Cortex of kidney (tissue), 1 donor: ENCODE measurements around the gene ENTPD5.

Experiments used
- DNase-seq: peaks from one replicate; lab custom pipeline; 2025; lab: John Stamatoyannopoulos, UW

ENTPD5 gene, protein sequence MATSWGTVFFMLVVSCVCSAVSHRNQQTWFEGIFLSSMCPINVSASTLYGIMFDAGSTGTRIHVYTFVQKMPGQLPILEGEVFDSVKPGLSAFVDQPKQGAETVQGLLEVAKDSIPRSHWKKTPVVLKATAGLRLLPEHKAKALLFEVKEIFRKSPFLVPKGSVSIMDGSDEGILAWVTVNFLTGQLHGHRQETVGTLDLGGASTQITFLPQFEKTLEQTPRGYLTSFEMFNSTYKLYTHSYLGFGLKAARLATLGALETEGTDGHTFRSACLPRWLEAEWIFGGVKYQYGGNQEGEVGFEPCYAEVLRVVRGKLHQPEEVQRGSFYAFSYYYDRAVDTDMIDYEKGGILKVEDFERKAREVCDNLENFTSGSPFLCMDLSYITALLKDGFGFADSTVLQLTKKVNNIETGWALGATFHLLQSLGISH

GRCh38 chr14:74018586-74019407 is at the start of gene ENTPD5, which contains the start of gene BBOF1:
Gene ENTPD5, minus strand, starts transcription at chr14:74019288. Its CDS starts 31,186 bp downstream, at chr14:73988102.
Gene BBOF1, plus strand, starts transcription at chr14:74019349. Its CDS starts 130 bp downstream, at chr14:74019479.
- peak; percentile 17 for DNase-seq

DNA sequence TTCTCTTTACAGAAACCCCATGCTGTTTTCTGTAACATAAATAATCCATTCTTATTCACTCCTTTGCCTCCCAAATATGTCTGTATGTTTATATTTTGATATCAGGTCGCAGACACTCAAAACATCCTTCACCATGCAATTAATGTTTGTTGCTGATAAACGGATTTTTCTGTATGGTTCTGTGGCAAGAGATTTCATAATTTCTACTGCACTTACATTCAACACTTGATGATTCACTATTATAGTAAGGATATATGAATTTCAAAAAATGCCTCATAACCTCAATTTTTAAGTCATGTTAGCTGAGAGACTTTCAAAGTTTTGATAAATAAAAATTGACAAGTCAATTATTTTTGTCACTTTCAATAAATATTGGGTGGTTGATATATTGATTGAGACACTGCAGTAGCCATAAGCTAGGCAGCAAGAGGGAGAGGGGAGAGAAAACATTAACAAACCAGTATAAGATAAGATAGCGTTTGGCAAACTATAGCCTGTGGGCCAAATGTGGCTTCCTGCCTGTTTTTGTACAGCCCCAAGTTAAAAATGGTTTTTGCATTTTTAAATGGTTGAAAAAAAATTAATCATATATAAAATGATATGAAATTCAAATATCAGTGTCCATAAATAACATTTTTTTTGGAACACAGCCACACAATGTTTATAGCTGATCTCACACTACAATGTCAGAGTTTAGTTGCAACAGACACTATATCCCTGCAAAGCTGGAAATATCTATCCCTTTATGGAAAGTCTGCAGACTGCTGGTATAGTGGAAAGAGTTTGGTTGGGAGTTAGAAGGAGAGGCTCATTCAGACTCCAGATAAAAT is 46.9 kb upstream of the ENTPD5 start:
- no peak for DNase-seq

- DNase-seq: no peak
These were observed 45.8 kb upstream of the ENTPD5 start for GRCh38 chr14:74064883-74065282.

- DNase-seq: no peak
These were observed 45.3 kb upstream of the ENTPD5 start for GRCh38 chr14:74064426-74064825.

- DNase-seq: no peak
These were observed 43.7 kb upstream of the ENTPD5 start for GRCh38 chr14:74062809-74063150.

- no peak for DNase-seq
These were observed 30.9 kb upstream of the ENTPD5 start for GRCh38 chr14:74049876-74050495.

- no peak for DNase-seq
These were observed 29.2 kb upstream of the ENTPD5 start for GRCh38 chr14:74048281-74048680.

- no peak for DNase-seq
These were observed 26.4 kb upstream of the ENTPD5 start for GRCh38 chr14:74045522-74045921.

DNA sequence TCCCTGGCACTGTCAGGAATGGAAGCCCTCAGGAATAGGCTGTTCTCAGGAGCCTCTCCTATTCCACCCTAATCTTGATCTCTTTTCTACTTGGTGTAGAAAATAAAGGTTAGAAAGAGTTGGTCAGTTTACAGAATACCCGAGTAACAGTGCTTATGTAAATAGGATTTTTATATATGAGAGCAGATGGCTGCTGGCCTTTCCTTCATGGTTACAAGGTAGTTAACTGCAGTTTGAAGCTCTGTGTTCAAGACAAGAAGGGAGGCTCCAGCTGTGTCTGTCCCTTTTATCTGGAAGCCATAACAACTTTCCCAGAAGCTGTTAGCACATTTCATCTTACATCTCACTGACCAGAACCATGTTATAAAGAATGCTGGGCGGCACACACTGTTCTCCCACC is 23.2 kb upstream of the ENTPD5 start:
- DNase-seq: no peak

- no peak for DNase-seq
These were observed 19.2 kb upstream of the ENTPD5 start for GRCh38 chr14:74038020-74038859.

GRCh38 chr14:74035556-74035955 is 16.5 kb upstream of the ENTPD5 start:
- no peak for DNase-seq

- no peak for DNase-seq
These were observed 15.5 kb upstream of the ENTPD5 start for GRCh38 chr14:74034572-74034971.

- no peak for DNase-seq
These were observed 10.0 kb upstream of the ENTPD5 start for GRCh38 chr14:74029136-74029535.

DNA sequence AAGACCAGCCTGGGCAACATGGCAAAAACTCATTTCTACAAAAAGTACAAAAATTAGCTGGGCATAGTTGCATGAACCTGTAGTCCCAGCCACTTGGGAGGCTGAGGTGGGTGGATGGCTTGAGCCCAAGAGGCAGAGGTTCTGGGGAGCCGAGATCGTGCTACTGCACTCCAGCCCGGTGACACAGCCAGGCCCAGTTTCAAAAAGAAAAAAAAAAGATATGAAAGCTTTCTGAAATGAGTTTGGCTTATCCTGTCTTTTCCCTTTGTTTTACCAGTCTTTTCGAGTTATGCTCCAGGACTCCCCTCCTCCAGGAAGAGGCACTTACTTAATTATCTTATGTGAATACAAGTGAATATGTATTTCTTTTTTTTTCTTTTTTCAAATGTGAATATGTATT is 3.3 kb upstream of the ENTPD5 start:
- no peak for DNase-seq

DNA sequence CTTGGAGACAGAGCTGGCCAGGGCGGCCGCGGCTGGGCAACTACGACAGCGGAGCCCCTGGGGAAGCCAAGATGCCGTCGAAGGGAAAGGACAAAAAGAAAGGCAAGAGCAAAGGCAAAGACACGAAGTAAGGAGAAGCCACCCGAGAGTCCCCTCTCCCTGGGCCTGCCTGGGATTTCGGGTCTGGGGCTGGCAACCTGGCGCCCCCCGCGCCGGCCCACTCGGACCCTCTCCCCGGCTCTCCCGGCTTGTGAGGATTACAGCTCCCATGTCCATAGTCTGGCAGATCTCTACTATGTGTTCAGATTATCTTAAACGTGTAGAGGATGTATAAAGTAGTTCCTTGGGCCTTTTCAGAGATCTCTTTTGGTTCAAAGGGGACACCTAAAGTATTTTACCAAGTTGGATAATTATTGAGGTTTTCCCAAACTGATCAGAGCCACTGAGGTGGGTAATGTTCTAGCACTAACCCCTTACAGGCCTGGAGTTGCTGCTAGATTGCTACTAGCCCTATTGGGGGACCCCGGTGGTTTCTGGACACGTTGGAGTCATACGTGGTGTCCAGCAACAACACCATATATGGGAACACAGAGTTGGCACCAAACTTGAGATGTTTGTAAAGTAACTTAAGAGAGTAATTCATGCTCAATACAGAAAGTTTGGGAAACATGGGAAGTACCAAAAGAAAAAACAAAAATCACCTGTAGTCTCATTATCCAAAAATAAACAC is 485 bp upstream of the ENTPD5 start:
- no peak for DNase-seq

DNA sequence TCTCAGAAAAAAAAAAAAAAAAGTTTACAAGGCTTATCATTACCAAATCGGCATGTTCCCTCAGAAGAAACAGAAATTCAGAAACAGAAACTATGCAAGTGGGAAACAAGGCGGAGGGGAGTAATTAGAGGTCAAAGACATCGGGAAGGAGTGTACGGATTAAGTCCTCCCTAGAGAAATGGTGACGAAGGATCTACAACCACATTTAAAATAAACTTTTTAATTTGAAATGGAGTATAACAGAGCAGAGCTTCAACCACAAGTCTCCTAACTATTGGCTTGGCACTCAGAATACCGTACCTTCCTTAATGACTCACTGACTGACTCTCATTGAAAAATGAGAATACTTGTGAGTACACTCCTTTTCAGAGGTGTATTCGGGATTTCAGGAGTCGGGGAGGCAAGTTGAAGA is 908 bp downstream of the ENTPD5 start:
- DNase-seq: no peak

DNA sequence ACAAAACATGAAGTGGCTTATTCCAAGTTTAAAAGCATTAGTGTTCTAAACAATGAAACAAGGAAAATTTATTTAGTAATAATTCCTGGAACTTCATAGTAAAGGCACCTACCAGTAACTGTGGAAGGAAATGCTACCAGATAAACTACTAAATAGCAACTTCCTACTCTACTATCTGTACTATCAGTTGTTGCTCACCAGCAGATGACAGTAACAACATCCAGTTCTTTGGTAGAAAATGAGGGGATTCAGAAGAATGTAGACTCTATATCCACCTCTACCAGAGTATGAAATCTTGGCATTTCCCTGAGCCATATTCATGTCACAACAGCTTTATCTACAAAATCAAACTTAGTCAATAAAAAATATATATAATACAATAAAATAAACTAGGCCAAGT is 3.1 kb downstream of the ENTPD5 start:
- DNase-seq: no peak

GRCh38 chr14:74015176-74015575 is 3.9 kb downstream of the ENTPD5 start:
- no peak for DNase-seq

DNA sequence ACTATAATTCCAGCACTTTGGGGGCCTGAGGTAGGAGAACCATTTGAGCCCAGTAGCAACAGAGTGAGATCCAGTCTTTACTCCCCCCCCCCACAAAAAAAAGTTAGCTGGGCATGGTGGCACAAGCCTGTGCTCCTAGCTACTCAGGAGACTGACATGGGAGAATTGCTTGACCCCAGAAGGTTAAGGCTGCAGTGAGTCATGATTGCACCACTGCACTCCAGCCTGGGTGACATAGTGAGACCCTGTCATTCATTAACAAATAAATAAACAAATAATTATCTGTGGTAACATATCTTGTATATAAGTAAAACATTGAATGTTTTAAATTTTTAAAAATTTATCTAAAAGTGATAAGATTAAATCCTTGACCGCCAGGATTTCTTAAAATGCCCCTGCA is 4.8 kb downstream of the ENTPD5 start:
- DNase-seq: no peak

DNA sequence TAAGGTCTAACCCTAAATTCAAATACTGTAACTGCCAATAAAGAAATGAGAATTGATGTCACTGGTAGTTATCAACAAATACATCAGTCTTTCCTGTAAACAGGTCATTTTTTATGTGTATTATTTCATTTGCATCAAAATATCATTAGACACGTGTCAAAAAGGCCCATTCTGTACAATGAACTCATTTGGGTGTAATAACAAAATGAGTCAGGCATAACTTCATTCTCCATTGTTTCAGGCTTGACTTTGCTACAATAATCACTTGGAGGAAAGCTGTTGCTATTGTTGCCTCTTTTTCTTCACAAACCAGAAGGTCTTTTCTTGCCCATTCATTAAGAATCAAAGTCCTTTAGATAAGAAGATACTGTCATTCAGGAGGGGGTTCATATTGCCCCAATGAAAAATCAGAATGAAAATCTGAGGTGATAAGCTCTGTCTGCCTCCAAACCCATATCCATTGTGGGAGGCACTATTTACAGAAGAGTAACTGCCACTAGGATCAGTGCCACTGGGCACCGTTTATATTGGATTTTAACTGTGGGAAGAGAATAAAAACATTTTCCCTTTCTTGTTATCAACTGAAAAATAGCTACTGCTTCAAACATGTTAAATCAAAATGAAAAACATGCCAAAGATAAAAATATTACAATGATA is 10.1 kb downstream of the ENTPD5 start:
- no peak for DNase-seq
